GM18951 (cell line): Measurements from ENCODE around the gene TET1.
"Not testable (repeated sequence)": the region's sequence is repeated elsewhere in the genome, so short reads cannot be mapped to it uniquely, and the experiment has no call there.

Experiments used
- POLR2A ChIP-seq: IDR thresholded peaks from 4 replicates; pipeline ENCODE4 v1.6.1; 2011; ENCODE audit warnings: mild to moderate bottlenecking; ENCODE audit not compliant: insufficient read length, insufficient read depth; ENCODE audit errors: extremely low read depth
- in situ Hi-C: fragments of 300-500 bp; cut with MboI; formaldehyde crosslinking; loops from one replicate; pipeline ENCODE4 v1.12.0; 2022; ENCODE audit warnings: low sequenced_read_pairs, mixed read lengths, inconsistent platforms; ENCODE audit not compliant: unreplicated experiment

Gene TET1

GRCh38 chr10:68727146-68727545 is 167.0 kb downstream of the TET1 start:
- in situ Hi-C loops, result no loop called here
- no peak for TF ChIP-seq POLR2A

GRCh38 chr10:68732651-68733050 is 172.5 kb downstream of the TET1 start:
- in situ Hi-C loops, result no loop called here
- TF ChIP-seq POLR2A, result no peak

- no peak for TF ChIP-seq POLR2A
- in situ Hi-C loops, result no loop called here
Measured at GRCh38 chr10:68734349-68734748, 174.2 kb downstream of the TET1 start.

GRCh38 chr10:68735119-68735518 is 175.0 kb downstream of the TET1 start:
- in situ Hi-C loops, result no loop called here
- no peak for TF ChIP-seq POLR2A

- in situ Hi-C loops, result not testable (repeated sequence)
Measured at GRCh38 chr10:68735739-68736138, 175.6 kb downstream of the TET1 start.

GRCh38 chr10:68740676-68741075 is 180.5 kb downstream of the TET1 start:
- in situ Hi-C loops, result not testable (repeated sequence)

- TF ChIP-seq POLR2A, result no peak
- in situ Hi-C loops, result no loop called here
Measured at GRCh38 chr10:68742397-68742796, 182.3 kb downstream of the TET1 start.
